ENCODE measurements around the gene DAZAP1.

Gene DAZAP1

DNA sequence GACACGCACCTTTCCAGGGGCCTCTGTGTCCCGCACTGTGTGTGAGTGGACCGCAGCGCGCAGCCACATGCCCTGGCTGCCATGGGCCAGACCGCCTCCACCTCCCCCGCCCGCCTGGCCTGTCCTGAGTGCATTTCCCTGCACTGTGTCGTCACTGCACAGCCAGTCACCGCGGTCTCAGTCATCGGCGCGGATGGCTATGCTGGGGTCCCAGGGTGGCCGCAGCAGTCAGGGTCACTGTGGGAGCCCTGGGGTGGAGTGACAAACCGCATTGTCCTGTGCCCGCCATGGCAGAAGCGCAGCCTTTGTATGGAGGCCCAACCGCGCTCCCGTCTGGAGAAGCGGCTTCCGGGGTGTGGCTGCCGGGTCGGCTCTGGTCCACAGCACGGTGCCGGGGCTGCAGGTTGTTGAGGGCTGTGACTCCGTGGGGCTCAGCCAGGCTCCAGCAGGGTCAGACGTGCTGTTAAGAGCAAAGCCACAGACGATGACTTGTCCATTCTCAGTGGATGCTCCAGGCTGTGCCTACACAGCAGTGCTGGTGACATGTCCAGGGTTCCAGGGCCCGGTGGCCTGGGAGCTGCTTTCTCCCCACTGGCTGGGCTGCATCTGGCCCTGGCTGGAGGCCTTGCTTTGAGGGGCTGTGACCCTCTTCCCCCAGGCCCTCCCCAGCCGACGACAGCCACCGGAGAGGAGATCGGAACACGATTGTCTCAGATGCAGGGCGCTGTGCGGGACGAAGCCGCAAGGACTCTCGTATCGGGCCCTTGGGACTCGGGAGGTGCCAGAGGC, 30.0 kb upstream of the DAZAP1 start:
- DNase-seq (ENCODE audit: low read depth, low spot score) = no peak

DNA sequence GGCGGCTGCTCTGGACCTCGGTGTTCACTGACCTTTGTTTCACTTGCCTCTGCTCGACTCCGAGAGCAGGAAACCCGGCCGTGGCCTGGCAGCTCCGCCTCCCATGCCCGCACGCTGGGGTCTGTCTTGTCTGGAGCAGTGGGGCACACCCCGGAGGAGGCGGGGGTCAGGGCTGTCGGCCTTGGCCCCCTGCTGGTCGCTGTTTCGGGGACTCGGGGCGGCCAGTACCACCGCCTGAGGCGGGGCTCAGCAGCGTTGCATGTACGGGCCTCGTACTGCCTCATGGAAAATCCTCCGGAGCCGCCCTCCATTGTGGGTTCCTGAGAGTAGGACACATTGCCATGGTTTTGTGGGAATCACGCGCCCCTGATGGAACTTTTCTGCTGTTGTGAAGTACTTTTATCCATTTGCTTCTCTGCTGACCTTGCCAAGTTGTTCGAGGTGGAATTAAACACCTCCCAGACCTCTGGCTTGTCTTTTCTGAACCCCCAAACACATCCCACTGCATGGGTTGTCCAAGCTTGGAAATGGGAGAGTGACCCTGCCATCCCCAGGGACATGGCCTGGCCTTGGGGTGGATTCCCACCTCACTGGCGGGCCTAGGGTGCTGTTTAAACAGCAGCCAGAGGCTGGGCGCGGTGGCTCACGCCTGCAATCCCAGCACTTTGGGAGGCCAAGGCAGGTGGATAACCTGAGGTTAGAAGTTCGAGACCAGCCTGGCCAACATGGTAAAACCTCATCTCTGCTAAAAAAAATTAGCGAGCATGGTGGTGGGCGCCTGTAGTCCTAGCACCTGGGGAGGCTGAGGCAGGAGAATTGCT, 29.2 kb upstream of the DAZAP1 start:
- no peak for DNase-seq (ENCODE audit: low read depth, low spot score)

DNA sequence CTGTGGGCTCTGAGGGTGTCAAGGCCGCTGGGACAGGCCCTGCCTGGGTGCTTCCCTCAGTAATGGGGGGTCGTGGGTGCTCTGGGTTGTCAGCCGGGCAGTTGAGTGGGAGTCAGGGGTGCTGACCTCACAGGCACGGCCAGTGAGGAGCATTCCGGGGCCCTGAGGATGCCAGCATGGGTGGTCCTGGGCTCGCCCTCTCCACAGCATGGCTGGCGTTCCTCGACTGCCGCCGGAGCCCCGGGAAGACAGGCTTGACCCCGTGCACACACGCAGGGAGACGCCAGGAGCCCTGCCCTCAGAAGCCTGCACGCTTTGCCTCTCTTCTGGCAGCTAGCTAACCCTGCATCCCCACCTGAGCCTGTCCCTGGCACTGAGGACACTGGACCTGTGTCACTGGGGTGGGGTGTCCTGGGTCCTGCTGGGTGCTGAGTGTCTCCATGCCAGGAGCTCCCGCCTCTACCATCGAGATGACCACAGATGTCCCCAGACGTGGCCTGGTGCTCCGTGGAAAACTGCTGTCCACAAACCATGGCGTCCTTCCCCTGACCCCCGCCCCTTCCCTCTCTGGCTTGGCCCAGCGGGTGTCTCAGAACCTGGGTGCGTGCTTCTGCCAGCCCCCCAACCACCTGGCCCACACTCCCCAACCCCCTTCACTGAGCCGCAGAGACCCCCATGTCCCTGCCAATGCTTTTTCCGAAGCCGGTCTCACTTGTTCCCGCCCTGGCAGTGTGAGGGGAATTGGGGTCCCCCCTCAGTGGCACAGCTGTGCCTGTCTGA, 28.1 kb upstream of the DAZAP1 start:
- DNase-seq (ENCODE audit: low read depth, low spot score) = no peak

DNA sequence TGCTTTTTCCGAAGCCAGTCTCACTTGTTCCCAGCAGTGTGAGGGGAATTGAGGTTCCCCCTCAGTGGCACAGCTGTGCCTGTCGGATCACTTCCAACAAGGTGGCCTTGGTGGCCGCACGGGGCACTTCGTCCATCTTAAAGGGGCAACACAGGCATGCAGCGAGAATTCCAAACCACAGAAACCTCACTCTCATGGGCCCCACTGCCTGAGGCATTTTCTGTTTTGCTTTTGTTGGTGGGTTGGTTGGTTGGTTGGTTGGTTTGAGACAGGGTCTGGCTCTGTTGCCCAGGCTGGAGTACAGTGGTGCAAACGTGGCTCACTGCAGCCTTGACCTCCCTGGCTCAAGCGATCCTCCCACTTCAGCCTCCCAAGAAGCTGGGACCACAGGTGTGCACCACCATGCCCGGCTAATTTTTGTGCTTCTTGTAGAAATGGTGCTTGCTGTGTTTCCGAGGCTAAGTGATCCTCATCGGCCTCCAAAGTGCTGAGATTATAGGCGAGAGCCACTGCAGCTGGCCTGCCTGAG, 27.4 kb upstream of the DAZAP1 start:
- no peak for DNase-seq (ENCODE audit: low read depth, low spot score)

DNA sequence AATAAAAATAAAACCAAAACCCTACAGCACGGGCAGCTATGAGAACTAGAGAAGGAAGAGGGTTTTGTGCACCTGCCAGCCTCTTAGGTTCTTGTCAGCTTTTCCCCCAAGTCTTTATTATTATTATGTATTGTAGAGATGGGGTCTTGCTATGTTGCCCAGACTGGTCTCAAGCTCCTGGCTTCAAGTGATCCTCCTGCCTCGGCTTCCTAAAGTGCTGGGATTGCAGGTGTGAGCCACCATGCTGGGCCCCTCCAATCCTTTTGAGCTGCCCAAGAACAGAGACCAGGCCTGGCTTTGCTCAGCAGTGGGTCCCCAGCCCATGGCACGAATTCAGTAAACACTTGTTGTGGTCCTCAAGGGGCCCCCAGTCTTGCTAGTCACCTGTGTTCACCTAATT, 25.1 kb upstream of the DAZAP1 start:
- DNase-seq (ENCODE audit: low read depth, low spot score) = no peak

DNA sequence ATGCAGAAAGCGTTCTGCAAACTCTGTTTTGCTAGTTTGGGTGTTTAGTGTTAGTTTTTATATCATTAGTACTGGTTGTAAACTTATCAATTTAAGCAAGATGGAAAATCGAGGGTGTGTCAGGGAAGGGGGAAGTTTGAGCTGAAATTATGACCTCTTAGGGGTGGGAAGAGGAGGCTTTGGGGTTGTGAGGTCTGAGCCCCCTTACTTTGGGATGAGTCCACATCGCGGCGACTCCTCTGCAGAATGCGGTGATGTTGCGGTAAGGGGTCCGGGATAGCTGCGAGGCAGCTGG, 24.4 kb upstream of the DAZAP1 start:
- peak; percentile 73 for DNase-seq (ENCODE audit: low read depth, low spot score)

DNA sequence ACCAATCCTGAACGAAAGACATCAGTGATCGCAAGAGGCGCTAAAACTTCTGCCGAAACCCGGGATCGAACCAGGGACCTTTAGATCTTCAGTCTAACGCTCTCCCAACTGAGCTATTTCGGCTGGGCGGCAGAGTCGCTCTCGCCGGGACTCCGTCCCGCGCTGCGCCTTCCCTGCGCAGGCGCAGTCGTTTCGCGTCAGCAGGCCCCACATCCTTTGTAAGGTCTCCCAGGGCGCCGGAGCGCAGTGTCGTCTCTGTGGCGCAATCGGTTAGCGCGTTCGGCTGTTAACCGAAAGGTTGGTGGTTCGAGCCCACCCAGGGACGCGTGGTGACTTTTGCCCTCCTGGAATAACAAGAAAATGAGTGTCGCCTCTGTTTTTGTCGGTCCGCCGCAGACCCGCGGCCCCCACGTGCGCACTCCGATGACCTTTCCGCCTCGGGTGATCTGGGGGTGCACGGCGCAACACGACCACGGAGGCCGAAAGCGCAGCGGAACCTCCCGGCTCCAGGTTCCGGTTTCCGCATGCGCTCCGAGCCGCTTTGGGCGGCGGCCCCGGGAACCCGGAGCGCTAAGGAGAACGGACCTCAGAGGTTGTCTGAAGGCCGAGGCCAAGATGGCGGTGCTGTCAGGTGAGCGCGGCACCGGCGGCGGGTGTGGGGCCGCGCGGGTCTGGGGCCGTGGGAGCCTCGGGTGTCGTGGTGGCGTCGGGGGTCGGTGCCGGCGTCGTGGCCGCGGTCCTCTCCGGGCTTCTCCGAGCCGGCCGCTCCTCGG, 23.9 kb upstream of the DAZAP1 start, which contains the start of gene NDUFS7:
Gene NDUFS7, plus strand, starts transcription at position 596 of the 773 bp plus-strand sequence. Its CDS starts 20 bp downstream, at position 616.
- no peak for DNase-seq (ENCODE audit: low read depth, low spot score)

DNA sequence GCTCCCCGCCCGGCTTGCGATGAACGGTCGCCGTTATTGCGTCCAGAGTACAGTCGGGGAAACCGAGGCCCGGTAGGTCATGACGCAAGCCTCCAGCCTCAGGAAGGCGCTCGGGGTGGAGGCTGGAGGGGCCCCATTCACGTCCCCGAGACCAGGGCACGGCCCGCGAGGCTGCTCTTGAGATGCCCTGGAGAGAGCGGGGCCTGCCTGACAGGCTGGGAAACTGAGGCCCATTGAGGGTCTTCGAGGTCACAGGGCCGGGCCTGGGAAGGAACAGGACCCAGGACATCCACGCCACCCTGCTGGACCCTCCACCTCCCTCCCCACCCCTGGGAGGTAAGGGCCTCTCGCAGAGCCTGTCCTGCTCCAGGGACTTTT, 23.3 kb upstream of the DAZAP1 start:
- DNase-seq (ENCODE audit: low read depth, low spot score) = no peak

DNA sequence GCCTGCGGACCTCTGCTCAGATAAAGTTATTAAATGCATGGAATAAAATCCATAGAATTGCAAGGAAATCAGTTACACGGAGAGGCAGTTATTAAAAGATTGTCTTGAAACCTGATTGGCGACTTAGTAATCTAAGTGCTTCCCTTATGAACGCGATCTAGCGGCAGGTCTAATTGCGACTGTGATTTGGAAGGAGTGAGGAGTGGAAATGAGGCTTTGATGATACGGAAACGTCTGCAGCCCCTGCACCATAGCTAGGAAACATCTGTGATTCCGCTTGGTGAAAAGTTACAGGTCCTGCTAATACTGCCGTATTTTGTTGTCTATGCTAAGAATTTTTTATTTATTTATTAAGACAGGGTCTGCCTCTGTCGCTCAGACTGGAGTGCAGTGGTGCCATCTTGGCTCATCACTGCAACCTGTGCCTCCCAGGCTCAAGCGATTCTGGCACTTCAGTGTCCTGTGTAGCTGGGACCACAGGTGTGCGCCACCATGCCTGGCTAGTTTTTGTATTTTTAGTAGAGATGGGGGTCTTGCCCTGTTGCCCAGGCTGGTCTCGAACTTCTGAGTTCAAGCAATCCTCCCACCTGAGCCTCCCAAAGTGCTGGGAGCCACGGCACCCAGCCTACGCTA, 22.8 kb upstream of the DAZAP1 start:
- no peak for DNase-seq (ENCODE audit: low read depth, low spot score)

DNA sequence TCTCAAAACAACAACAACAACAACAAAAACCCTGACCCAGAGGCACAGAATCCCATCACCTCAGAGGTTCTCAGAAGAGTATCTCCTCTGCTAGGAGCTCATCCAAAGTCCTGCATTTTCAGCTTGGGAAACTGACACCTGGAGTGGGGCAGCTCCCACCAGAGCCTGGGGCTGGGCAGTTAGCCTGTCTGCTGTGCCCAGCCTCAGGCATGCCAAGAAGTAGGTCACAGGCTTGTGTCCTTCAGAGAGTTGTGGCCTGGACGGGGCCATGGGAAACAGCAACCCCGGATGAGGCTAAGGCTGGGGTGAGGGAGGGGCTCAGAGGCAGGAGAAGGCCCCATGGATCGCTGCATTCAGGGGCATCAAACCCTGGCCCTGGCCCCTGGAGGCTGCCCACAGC, 21.6 kb upstream of the DAZAP1 start:
- DNase-seq (ENCODE audit: low read depth, low spot score) = no peak

DNA sequence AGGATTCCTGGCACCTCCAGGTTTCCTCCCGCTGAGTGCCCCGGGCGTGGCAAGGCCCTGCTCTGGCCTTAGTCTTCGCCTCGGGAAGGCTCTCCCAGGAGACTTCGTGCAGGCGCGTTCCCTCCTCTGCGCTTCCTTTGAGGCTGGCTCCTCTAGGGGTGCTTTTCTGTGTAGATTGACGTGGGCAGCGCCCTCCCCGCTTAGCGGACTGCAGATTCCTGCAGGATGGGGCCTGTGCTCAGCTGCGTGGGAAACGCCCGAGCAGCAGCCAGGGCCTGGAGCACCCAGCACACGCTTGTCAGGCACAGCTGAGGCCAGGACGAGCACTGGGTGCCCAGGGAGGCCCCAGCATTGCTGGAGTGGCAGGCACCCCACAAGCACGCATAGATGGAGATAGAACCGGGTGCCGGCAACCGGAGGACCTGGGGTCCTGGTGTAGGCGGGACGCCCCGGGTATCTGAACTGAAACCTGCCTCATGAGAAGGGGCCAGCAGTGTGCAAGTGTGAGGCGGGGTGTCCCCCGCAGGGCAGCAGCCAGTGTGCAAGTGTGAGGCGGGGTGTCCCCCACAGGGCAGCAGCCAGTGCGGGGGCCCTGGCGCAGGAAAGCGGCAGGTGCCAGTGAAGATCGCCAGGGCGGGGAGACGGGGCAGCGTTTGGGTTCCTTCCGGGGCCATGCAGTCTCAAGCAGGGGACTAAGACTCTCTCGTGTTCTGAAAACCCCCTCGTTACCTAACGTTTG, 20.3 kb upstream of the DAZAP1 start:
- no peak for DNase-seq (ENCODE audit: low read depth, low spot score)

DNA sequence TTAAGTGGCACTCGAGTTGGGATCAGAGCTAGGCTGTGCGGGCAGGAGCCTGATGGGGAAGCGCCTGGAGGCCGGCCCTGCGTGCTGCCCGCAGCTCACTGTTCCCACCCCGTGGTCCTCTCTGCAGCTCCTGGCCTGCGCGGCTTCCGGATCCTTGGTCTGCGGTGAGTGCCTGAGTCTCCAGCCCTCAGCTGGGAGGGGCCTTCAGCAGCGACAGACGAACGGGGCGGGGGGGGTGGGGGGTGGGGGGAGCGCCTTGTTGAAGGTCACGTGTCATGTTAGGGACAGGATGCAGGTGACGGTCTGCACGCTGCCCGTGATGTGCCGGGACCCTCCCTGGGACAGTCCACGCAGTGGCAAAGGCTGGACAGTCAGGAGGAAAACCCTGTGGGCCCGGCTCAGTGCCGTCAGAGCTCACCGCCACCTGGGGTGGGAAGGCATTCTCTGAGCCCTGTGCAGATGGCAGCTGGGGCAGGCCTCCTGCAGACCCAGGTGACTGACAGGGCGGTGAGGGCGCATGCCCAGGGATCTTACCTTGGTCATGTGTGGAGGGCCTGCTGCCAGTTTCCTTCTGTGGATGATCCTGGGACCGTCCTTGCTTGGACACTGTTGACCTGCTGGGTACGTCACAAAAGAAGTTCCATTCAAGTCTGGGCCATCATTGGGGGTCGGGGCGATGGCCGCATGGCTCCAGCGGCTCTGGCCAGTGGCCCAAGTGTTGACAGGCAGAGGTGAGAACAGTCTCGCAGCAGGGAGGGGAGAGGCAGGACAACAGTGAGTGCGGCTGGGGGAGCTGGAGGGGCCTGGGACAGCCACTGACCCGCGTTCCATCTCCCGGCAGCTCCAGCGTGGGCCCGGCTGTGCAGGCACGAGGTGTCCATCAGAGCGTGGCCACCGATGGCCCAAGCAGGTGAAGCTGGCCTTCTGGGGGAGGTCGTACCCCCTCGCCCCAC, 19.4 kb upstream of the DAZAP1 start:
- DNase-seq (ENCODE audit: low read depth, low spot score) = no peak

DNA sequence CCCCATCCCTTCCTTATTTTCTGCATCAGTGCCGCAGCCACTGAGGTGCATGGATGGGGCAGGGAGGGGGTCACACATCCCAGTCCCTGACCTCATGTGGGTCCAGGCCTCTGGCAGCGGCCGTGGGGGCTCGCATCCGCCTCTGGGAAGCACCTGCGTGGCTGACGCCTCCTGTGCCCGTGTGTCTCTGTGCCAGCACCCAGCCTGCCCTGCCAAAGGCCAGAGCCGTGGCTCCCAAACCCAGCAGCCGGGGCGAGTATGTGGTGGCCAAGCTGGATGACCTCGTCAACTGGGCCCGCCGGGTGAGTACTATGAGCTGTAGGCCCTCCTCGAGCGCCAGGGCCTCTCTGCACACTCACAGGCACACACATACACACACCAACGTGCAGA, 18.8 kb upstream of the DAZAP1 start:
- no peak for DNase-seq (ENCODE audit: low read depth, low spot score)

DNA sequence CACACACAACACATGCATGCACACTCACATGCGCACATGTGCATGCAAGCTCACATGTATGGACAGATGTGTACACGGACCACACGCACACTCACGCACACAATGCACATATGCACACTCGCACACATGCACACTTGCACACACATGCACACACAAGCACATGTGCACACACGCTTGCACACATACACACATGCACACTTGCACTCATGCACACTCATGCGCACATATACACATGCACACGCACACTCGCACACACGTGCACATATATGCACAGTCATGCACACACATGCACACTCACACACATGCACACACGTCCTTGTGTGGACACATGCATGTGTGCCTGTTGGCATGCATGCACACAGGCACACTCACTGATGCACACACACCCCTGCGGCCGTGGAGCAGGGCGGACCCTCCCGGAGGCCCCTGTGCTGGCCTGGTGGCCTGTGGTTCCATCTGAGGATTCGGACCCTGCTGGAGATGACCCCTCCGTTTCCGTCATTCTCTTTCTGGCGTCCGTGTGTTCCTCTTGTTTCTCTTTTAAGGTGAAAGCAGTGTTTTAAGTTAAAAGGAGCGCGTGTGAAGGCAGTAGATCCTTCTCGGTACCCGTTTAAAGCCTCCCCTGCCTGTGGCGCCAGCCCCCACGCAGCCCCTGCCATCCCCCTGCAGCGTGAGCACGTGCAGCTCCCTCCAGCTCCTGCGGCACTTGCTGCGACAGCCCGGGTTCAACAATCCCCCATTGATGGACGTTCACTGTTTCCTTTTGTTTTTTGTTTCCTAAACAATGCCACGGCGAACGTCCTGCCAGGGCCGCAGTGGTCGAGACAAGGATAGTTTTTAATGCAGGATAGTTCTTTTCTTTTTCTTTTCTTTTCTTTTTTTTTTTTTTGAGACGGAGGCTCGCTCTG, 18.1 kb upstream of the DAZAP1 start:
- DNase-seq (ENCODE audit: low read depth, low spot score) = no peak

DNA sequence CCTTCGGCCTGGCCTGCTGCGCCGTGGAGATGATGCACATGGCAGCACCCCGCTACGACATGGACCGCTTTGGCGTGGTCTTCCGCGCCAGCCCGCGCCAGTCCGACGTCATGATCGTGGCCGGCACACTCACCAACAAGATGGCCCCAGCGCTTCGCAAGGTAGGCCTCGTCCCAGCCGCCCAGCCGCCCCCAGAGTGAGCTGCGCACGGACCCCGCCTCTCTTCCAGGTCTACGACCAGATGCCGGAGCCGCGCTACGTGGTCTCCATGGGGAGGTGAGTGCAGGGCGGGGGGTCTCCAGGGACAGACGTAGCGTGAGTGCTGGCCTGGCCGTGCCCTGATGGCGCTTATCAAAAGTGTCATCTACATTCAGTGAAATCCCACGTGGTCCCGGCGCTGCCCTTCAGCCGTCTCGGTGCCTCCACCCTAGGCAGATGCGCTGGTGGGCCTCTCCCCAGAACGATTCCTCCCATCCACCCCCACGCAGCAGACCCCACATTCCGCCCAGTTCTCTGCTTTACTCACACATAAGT, 16.4 kb upstream of the DAZAP1 start:
- no peak for DNase-seq (ENCODE audit: low read depth, low spot score)

DNA sequence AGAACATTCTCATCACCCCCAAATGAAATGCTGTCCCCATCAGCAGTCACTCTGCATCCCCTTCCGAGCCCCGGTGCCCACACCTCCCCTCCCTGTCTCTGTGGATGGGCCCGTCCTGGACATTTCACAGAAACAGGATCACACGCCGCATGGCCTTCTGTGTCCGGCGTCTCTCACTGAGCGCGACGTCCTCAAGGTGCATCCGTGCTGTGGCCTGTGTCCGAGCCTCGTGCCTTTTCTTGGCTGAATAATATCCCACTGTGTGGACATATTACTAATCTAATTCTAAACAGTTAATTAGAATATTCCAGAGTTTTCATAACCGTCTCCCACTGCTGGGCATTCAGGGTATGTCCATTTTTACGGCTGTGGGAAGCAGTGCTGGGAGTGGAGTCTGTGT, 15.0 kb upstream of the DAZAP1 start:
- DNase-seq (ENCODE audit: low read depth, low spot score) = no peak

DNA sequence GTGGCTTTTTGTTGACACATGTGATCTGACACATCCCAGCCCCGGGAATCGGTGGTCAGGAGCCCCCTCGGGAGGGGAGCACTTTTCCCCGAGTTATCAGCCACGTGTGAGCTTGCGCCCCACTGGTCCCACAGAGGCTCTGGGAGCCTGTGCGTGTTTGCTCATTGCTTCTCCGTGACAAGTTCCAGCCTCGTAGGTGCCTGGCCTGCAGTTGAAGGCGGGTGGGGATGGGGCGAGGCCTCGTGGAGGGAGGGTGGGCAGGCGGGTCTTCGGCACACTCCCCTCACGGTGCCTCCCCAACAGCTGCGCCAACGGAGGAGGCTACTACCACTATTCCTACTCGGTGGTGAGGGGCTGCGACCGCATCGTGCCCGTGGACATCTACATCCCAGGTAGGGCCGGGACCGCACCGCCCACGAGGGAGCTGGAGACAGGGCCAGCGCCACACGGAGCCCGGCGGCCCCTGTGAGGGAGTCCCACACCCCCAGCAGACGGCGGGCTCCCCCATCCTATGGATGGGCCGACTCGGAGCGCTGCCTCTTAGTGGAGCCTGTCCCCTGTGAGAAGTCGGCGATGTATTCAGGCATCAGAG, 14.4 kb upstream of the DAZAP1 start:
- no peak for DNase-seq (ENCODE audit: low read depth, low spot score)
